Activated CD4-positive, alpha-beta T cell treated with anti-CD3 and anti-CD28 coated beads, Interleukin-2, Interleukin-6, amounts not matched to agents 100 ng/mL and 50 ng/mL, durations not matched to agents 16 hours and 8 hours (primary cell): Measurements from ENCODE around the gene CCDC149.

Experiments used
- DNase-seq: peaks from one replicate; pipeline ENCODE4 v3.0.0-alpha.2; 2020

The CCDC149 gene

DNA sequence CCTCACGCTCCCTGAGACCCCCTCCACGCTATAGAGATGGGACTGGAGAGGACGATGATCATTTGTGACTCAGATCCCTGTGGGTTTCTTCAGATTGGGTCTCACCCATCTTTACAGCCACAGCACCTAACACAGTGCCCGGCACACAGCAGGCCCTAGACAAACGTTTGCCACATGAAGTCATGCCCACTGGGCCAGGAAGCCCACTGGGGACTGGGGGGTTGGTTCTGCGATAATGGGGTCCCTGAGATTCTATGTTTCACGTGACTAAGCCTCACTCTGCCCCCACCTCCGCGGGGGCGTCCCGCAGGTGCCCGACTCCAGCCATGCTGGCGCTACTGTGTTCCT is 113.7 kb downstream of the CCDC149 start:
- no peak for DNase-seq

- no peak for DNase-seq
Measured at GRCh38 chr4:24798036-24798610, 114.7 kb downstream of the CCDC149 start.

GRCh38 chr4:24796620-24797019 is 116.2 kb downstream of the CCDC149 start:
- no peak for DNase-seq

- no peak for DNase-seq
Measured at GRCh38 chr4:24795666-24796381, 117.0 kb downstream of the CCDC149 start.

GRCh38 chr4:24794916-24795665 is 117.8 kb downstream of the CCDC149 start, which contains the start of gene SOD3:
Gene SOD3 (plus strand): TSS chr4:24795573. CDS start chr4:24799522, 3,949 bp downstream.
- no peak for DNase-seq

- DNase-seq: no peak
Measured at GRCh38 chr4:24794480-24794879, 118.4 kb downstream of the CCDC149 start.

GRCh38 chr4:24794051-24794450 is 118.8 kb downstream of the CCDC149 start:
- no peak for DNase-seq

GRCh38 chr4:24793219-24794005 is 119.4 kb downstream of the CCDC149 start:
- DNase-seq: no peak

GRCh38 chr4:24792552-24792951 is 120.3 kb downstream of the CCDC149 start:
- DNase-seq: no peak

DNA sequence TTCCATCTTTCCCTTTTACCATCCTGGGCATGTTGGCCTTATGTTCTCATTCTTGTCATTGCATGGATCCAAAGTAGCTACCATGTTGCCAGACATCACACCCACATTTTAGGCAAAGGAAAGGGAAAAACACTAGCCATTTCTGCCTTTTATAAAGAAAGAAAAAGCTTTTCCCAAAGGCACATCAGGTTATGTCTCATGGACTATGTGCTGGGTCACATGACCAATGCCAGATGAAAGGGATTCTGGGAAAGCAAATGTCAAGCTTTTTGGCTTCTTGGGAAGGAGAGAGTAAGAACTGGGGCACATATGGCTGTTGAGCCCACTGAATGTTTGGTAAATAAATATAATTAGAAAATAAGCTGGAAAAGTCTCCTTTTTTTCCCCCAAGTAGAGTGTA is 121.8 kb downstream of the CCDC149 start:
- no peak for DNase-seq

GRCh38 chr4:24783506-24783905 is 129.3 kb downstream of the CCDC149 start:
- no peak for DNase-seq

DNA sequence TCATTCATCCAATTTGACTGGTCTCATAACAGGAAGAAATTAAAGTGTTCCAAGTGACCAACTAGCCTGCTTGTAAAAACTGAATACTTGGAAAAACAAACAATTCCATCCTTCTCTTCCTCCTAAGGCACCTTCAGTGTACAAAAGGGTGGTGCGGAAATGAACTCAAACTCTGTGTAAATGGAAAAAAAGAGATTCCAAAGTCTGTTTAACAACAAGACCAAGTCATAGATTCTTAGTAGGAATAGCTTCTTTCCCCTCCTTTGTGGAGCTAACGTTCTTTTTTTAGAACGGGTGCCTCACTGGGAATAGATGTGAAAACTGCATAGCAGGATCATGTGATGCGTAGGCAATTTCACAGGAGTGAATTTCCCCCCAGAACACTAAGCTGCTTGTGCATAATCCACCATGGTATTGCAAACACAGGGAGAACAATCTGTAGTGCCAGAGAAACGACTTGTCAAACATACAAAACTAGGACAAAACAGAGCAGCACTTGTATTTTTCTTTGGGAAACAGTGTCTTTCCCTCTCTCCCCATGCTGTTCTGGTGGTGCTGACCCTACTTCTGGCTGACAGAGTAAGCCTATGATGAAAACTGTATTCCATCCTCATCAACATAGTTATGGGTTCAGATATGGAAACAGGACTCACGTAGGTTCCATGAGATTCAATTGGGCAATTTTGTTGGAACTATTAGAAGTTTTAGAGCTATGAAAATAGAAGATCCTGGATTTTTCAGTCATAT is 130.7 kb downstream of the CCDC149 start:
- DNase-seq: no peak

- no peak for DNase-seq
Measured at GRCh38 chr4:24780936-24781495, 131.8 kb downstream of the CCDC149 start.

DNA sequence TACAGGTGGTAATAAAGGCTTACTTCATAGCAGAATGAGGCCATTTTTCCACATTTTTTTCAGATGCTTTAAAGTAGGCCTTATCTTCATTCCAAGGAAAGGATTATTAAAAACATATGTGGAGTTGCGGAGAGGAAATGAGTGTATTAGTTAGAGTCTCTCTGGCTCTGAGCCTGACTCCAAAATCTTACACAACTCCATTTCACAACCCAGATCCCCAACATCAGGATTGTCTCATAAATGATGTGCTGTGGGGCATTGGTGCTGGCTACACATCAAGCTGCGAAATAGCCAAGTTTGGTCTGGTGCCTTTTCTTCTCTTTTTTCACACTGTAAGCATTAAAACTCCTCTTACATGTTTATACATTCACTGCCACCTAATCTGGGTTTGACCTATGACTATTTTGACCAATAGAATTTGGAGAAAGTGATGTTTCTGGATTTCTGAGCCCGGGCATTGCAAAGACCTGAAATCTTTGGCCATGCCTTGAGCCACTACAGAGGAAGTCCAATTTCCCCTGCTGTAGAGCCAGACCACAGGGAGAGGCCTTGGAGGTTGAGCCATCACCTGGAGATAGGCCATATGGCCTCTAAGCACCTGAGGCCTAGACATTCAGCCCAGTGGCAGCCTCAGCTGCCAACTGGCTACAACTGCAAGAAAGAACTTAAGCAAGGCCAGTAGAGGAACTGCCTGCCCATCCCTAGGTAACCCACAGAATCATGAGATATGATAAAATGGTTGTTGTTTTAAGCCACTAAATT is 134.2 kb downstream of the CCDC149 start:
- DNase-seq: no peak

DNA sequence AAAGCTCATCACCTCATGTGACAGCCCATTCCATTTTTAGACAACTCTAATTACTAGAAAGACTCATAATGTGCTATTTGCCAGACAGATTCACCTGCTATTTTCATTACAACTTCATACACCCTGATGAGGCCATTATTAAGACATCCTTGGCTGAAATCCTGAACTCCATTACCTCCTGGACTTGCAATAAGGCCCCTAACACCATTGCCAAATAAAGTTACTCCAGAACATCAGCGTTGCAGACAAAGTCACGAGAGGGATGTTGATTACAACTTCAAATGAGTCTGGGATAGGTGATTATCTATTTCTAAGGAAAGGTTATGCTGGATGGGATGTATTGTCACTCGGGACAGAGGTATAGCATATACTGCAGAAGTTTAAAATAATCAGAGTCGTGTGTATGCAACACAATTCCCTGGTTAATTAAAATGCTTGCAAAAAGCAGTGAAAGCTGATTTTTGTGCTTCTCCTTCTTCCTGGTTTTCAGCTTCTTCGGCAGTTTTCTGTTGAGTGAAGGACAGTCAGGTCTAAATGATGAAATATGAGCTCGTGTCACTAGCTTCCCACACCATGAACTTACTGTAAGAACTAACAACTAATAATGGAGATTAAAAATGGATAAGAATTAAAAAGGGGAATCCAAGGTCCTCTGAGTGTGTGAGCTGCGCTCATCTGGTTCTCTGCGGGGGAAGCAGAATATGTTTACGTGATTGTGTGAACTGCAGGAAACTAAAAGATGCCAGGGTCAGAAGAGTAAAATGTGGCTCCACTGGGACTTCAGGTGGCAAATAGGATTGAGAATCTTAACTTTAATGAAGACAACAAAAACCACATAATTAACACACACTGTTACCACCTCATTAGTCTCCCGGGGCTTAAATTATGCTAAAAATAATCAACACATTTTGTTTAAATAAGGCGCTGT is 135.0 kb downstream of the CCDC149 start:
- DNase-seq: no peak

- DNase-seq: no peak
Measured at GRCh38 chr4:24775750-24776149, 137.1 kb downstream of the CCDC149 start.

GRCh38 chr4:24775032-24775605 is 137.7 kb downstream of the CCDC149 start:
- no peak for DNase-seq

- DNase-seq: no peak
Measured at GRCh38 chr4:24774452-24774851, 138.4 kb downstream of the CCDC149 start.

GRCh38 chr4:24772952-24773351 is 139.9 kb downstream of the CCDC149 start:
- DNase-seq: no peak
